Adrenal gland (tissue), 12 donors: ENCODE data around the gene PKN3. TPM values are rescaled to one million over a fixed set of nuclear protein-coding genes. Genes with fewer than 3 reads are reported as not detected.

Experiments used
- DNase-seq, 7 donors: peaks; one replicate each; pipeline ENCODE4 v3.0.0-alpha.2; 2019 to 2020
- H3K27ac ChIP-seq, 5 donors: fragments of 200-600 bp; sonication (generic) in 4 of 5; 1 replicate in 3 of 5; 2 replicates in 2 of 5; pipeline versions ENCODE4 v1.5.1 to v1.8.0; 2016 to 2020; ENCODE audit warnings: mild to moderate bottlenecking in 1 of 5
- H3K27me3 ChIP-seq: fragments of 200-600 bp; 2 replicates; pipeline ENCODE4 v1.8.0; 2021
- H3K36me3 ChIP-seq, 2 donors: fragments of 200-600 bp; replicated peaks in 1 of 2; 1 replicate in 1 of 2; 2 replicates in 1 of 2; pipeline versions ENCODE4 v1.5.1 to v1.8.0; 2018 to 2022
- H3K4me1 ChIP-seq, 2 donors: fragments of 200-600 bp; replicated peaks in 1 of 2; 1 replicate in 1 of 2; 2 replicates in 1 of 2; pipeline versions ENCODE4 v1.5.1 to v1.8.0; 2018 to 2021
- H3K4me3 ChIP-seq, 4 donors: fragments of 200-600 bp; sonication (generic) in 3 of 4; one replicate each; pipeline ENCODE4 v1.5.1; 2016 to 2018
- H3K9me3 ChIP-seq, 3 donors: fragments of 200-600 bp; sonication (generic) in 1 of 3; replicated peaks in 1 of 3; 1 replicate in 2 of 3; 2 replicates in 1 of 3; pipeline versions ENCODE4 v1.5.1 to v1.8.0; 2016 to 2021
- POLR2A ChIP-seq, 2 donors: fragments of 450-650 bp; IDR thresholded peaks; one replicate each; pipeline ENCODE4 v1.6.1; 2017; ENCODE audit warnings: antibody characterized with exemption in 2 of 2, mild to moderate bottlenecking in 2 of 2, moderate library complexity in 1 of 2
- WGBS, 4 donors: extraction: QIAGEN DNeasy Blood & Tissue Kit in 2 of 4; methylation state at CpG; one replicate each; pipeline versions ENCODE4 v1.1.5 to v1.1.7; 2013 to 2017; 5-methylcytosine and 5-hydroxymethylcytosine counted together
- intact Hi-C, 2 donors: fragments of 100-400 bp; cut with DNase I; formaldehyde crosslinking; loops; one replicate each; pipeline versions ENCODE4 v1.14.1 to v1.15.0; 2022 to 2023
- polyA plus RNA-seq, 3 donors: library from polyadenylated mRNA; stranded (reverse); fragments of 200-250 nt in 2 of 3; fragments of 350-450 nt in 1 of 3; fragmentation: Illumina TruSeq in 1 of 3; extraction: RNeasy Lipid Tissue Mini Kit (QIAGEN cat#74804) in 1 of 3; gene quantifications; one replicate each; pipeline ENCODE4 v1.2.3, GENCODE V29; 2013 to 2014
- total RNA-seq, 9 donors: library from RNA; depleted of rRNA in 4 of 9; stranded (reverse); fragments of >200 nt in 4 of 9; fragments of 120-200 nt in 1 of 9; fragmentation: NEBNext Ultra II Directional in 1 of 9; extraction: Animal tissue kit (Norgen Biotek cat#: 25700) in 1 of 9; gene quantifications; one replicate each; pipeline versions ENCODE4 v1.1.0 to v1.2.4, GENCODE V29; 2013 to 2023
- TF ChIP-seq, protein P1 (sequence below), 6 experiments: fragments of 450-650 bp in 4 of 6; fragments of 200-600 bp in 2 of 6; sonication (generic) in 1 of 6; IDR thresholded peaks; 1 replicate in 5 of 6; 2 replicates in 1 of 6; pipeline versions ENCODE4 v1.5.1 to v1.8.0; 2016 to 2021; ENCODE audit warnings: antibody characterized with exemption in 6 of 6, mild to moderate bottlenecking in 2 of 6, moderate library complexity in 1 of 6
- donor health status: healthy with polysubstance abuse.
- donor health status: Bipolar disorder and iron deficiency.
- donor health status: DM: yes; HTN: yes; CAD: no.
- donor health status: DM: no; HTN: no; CAD: no.
- donor health status: DM: no; HTN: no; CAD: no.
- donor health status: DM: yes; HTN: yes; CAD: no.

PKN3 gene
- total and polyA plus RNA-seq, 12 donors: 0.90 to 8.6 (median 4.1) TPM

- no peak overlapping the region for H3K4me3 ChIP-seq
- no peak overlapping the region for H3K27ac ChIP-seq
- H3K4me1 ChIP-seq: peaks cover 3 to 6% of the 10 kb centered on the region in 2 donors
- H3K36me3 ChIP-seq: no peaks in the 10 kb centered on the region
- no peaks in the 10 kb centered on the region for H3K9me3 ChIP-seq
- DNase-seq: no peak
- 65 to 70% (median 67%) methylated on average over 9 of the region's 9 CpGs for WGBS, 4 donors
- intact Hi-C loops: no loop called here
- TF ChIP-seq POLR2A (IDR thresholded peaks at IDR 0.05): no peak
- TF ChIP-seq, protein P1, sequence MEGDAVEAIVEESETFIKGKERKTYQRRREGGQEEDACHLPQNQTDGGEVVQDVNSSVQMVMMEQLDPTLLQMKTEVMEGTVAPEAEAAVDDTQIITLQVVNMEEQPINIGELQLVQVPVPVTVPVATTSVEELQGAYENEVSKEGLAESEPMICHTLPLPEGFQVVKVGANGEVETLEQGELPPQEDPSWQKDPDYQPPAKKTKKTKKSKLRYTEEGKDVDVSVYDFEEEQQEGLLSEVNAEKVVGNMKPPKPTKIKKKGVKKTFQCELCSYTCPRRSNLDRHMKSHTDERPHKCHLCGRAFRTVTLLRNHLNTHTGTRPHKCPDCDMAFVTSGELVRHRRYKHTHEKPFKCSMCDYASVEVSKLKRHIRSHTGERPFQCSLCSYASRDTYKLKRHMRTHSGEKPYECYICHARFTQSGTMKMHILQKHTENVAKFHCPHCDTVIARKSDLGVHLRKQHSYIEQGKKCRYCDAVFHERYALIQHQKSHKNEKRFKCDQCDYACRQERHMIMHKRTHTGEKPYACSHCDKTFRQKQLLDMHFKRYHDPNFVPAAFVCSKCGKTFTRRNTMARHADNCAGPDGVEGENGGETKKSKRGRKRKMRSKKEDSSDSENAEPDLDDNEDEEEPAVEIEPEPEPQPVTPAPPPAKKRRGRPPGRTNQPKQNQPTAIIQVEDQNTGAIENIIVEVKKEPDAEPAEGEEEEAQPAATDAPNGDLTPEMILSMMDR (IDR thresholded peaks at IDR 0.05): no peak
- H3K27me3 ChIP-seq: no peaks in the 10 kb centered on the region
Measured at GRCh38 chr9:128722380-128723351, 20.4 kb downstream of the PKN3 start.

GRCh38 chr9:128723352-128723865, 21.1 kb downstream of the PKN3 start:
- no peak for TF ChIP-seq POLR2A (IDR thresholded peaks at IDR 0.05)
- TF ChIP-seq, protein P1 (IDR thresholded peaks at IDR 0.05): no peak
- DNase-seq: peak in 2 of 7 donors; percentile 56 to 58
- Histone ChIP-seq H3K9me3 (no peaks in the 10 kb centered on the region), H3K4me1 (peaks cover 3 to 6% of the 10 kb centered on the region in 2 donors), H3K36me3 (no peaks in the 10 kb centered on the region), H3K4me3 (peak overlapping the region; percentile 23 to 75 (median 50)), H3K27ac (peak overlapping the region in 3 of 5 donors; percentile 3 to 78 (median 61)), H3K27me3 (no peaks in the 10 kb centered on the region)
- WGBS, 4 donors: 38 to 48% (median 44%) methylated on average over 6 to 7 of the region's 7 CpGs
- intact Hi-C loops: no loop called here

- no peaks in the 10 kb centered on the region for H3K36me3 ChIP-seq
- H3K27ac ChIP-seq: peak within 1 kb of the TSS in 4 of 5 donors; percentile 1 to 78 (median 32)
- no peaks in the 10 kb centered on the region for H3K9me3 ChIP-seq
- H3K27me3 ChIP-seq: no peaks in the 10 kb centered on the region
- TF ChIP-seq, protein P1 (IDR thresholded peaks at IDR 0.05): peak in 1 of 6 experiments; percentile 21
- TF ChIP-seq POLR2A (IDR thresholded peaks at IDR 0.05): peak; percentile 60 to 63
- intact Hi-C loops: no loop called here
- H3K4me3 ChIP-seq: peak within 1 kb of the TSS; percentile 40 to 75 (median 50)
- DNase-seq: peak; percentile 95 to 99 (median 99)
- peaks cover 3 to 6% of the 10 kb centered on the region in 2 donors for H3K4me1 ChIP-seq
- WGBS, 4 donors: 1 to 3% (median 2%) methylated on average over 20 to 68 of the region's 68 CpGs
Measured at GRCh38 chr9:128723866-128724743, 21.8 kb downstream of the PKN3 start, which contains the start of gene ZDHHC12. Gene ZDHHC12 (minus strand): TSS chr9:128724127. CDS start chr9:128724093, 34 bp downstream.
